Activated effector memory CD4-positive, alpha-beta T cell treated with anti-CD3 and anti-CD28 coated beads, Interleukin-2, amount 50 U/mL, for 16 hours (primary cell): Measurements from ENCODE around the gene OR6C65.

Source experiments
- DNase-seq: peaks from one replicate; pipeline ENCODE4 v3.0.0-alpha.2; 2020

OR6C65 gene

GRCh38 chr12:55448825-55449224, 48.5 kb downstream of the OR6C65 start:
- DNase-seq = no peak
